Kidney (tissue), 14 donors: Measurements from ENCODE around the gene CHAMP1. TPM values are rescaled to one million over a fixed set of nuclear protein-coding genes. Genes with fewer than 3 reads are reported as not detected.

ENCODE experiments used
- DNase-seq, 5 donors: peaks; one replicate each; pipeline ENCODE4 v3.0.0-alpha.2; 2013 to 2020
- FAIRE-seq: peaks from 2 replicates; lab custom pipeline; 2012; peaks lifted over from hg19 to GRCh38; lab: Jason Lieb, UNC
- H3K27ac ChIP-seq, 2 donors: one replicate each; pipeline ENCODE4 v1.7.0; 2013; ENCODE audit warnings: low read depth in 2 of 2, low read length in 2 of 2, inconsistent platforms in 1 of 2
- H3K27me3 ChIP-seq: one replicate; pipeline ENCODE4 v1.7.1; 2013; ENCODE audit warnings: low read length, inconsistent platforms; ENCODE audit not compliant: control insufficient read depth, insufficient read depth
- H3K36me3 ChIP-seq, 3 donors: one replicate each; pipeline versions ENCODE4 v1.7.0 to v1.7.1; 2013; ENCODE audit warnings: low read length in 3 of 3, control low read depth in 1 of 3, inconsistent platforms in 1 of 3; ENCODE audit not compliant: insufficient read depth in 3 of 3, control insufficient read depth in 2 of 3
- H3K4me1 ChIP-seq, 3 donors: one replicate each; pipeline versions ENCODE4 v1.7.0 to v1.7.1; 2013; ENCODE audit warnings: low read length in 3 of 3, inconsistent platforms in 1 of 3, low read depth in 1 of 3; ENCODE audit not compliant: control insufficient read depth in 2 of 3, insufficient read depth in 2 of 3
- H3K4me3 ChIP-seq, 3 donors: one replicate each; pipeline versions ENCODE4 v1.7.0 to v1.8.1; 2013; ENCODE audit warnings: low read length in 3 of 3, control low read depth in 1 of 3, inconsistent platforms in 1 of 3
- H3K9ac ChIP-seq, 3 donors: one replicate each; pipeline versions ENCODE4 v1.7.0 to v1.7.1; 2013; ENCODE audit warnings: low read length in 3 of 3, control low read depth in 1 of 3, inconsistent platforms in 1 of 3
- H3K9me3 ChIP-seq, 3 donors: one replicate each; pipeline versions ENCODE4 v1.7.0 to v1.7.1; 2013; ENCODE audit warnings: low read length in 3 of 3, control low read depth in 1 of 3, inconsistent platforms in 1 of 3; ENCODE audit not compliant: control insufficient read depth in 2 of 3, insufficient read depth in 1 of 3
- intact Hi-C: fragments of 100-400 bp; cut with DNase I; formaldehyde crosslinking; loops from one replicate; pipeline ENCODE4 v1.11.1; 2022
- polyA plus RNA-seq: library from polyadenylated mRNA; stranded (reverse); fragments of 350-450 nt; fragmentation: Illumina TruSeq; extraction: RNeasy Lipid Tissue Mini Kit (QIAGEN cat#74804); gene quantifications from one replicate; pipeline ENCODE4 v1.2.3, GENCODE V29; 2014; ENCODE audit warnings: low read depth, low replicate concordance; ENCODE audit not compliant: insufficient read depth
- total RNA-seq: library from RNA; stranded (reverse); fragmentation: NEBNext Ultra II Directional; extraction: Animal tissue kit (Norgen Biotek cat#: 25700); gene quantifications from one replicate; pipeline ENCODE4 v1.2.1, GENCODE V29; 2021
- TF ChIP-seq, protein P1 (sequence below): IDR thresholded peaks from 3 replicates; pipeline ENCODE4 v1.5.1; 2012; ENCODE audit warnings: mild to moderate bottlenecking, moderate library complexity, borderline replicate concordance; ENCODE audit not compliant: insufficient read depth; ENCODE audit errors: extremely low read depth
- donor health status: control.
- donor health status: control.
- donor health status: control.
- donor health status: control.
- donor health status: control.
- donor health status: DM: yes; HTN: yes; CAD: no.
- donor health status: Normal renal cell carcinoma (clear cell type).

Gene CHAMP1
- total and polyA plus RNA-seq, 2 donors from 2014 or later = 5.8 to 23.3 TPM

DNA sequence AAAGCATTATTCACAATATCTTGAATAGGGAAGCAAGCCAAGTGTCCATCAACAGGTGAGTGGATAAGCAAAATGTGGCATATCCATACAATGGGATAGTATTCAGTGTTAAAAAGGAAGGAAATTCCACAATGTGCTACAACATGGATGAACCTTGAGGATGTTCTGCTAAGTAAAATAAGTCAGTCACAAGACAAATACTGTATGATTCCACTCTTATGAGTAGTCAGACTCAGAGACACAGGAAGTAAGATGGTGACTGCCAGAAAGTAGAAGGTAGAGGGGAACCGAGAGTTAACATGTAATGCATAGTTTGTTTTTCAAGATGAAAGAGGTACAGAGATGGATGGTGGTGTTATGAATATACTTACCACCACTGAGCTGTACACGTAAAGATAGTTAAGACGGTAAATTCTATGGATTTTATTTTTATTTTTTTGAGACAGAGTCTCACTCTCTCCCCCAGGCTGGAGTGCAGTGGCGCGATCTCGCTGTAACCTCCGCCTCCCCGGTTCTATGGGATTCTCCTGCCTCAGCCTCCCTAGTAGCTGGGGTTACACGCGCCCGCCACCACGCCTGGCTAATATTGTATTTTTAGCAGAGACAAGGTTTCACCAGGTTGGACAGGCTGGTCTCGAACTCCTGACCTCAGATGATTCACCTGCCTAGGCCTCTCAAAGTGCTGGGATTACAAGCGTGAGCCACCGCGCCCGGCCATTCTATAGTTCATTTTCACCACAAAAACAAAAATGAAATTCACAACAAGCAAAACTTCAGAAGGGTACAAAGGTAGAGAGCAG, 1.0 kb upstream of the CHAMP1 start:
- TF ChIP-seq, protein P1, sequence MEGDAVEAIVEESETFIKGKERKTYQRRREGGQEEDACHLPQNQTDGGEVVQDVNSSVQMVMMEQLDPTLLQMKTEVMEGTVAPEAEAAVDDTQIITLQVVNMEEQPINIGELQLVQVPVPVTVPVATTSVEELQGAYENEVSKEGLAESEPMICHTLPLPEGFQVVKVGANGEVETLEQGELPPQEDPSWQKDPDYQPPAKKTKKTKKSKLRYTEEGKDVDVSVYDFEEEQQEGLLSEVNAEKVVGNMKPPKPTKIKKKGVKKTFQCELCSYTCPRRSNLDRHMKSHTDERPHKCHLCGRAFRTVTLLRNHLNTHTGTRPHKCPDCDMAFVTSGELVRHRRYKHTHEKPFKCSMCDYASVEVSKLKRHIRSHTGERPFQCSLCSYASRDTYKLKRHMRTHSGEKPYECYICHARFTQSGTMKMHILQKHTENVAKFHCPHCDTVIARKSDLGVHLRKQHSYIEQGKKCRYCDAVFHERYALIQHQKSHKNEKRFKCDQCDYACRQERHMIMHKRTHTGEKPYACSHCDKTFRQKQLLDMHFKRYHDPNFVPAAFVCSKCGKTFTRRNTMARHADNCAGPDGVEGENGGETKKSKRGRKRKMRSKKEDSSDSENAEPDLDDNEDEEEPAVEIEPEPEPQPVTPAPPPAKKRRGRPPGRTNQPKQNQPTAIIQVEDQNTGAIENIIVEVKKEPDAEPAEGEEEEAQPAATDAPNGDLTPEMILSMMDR = no peak
- intact Hi-C loops = no loop called here
- FAIRE-seq (no peak), DNase-seq (peak in 1 of 5 donors; percentile 47)
- H3K4me3 ChIP-seq = peak overlapping the region; percentile 65 to 89 (median 79)
- H3K9me3 ChIP-seq = no peaks in the 10 kb centered on the region
- H3K27me3 ChIP-seq = no peaks in the 10 kb centered on the region
- H3K36me3 ChIP-seq = no peaks in the 10 kb centered on the region
- peak overlapping the region in 2 of 3 donors; percentile 50 to 86 for H3K9ac ChIP-seq
- peaks cover 0 to 14% (median 0%) of the 10 kb centered on the region in 3 donors for H3K4me1 ChIP-seq
- peak overlapping the region; percentile 81 to 85 for H3K27ac ChIP-seq

DNA sequence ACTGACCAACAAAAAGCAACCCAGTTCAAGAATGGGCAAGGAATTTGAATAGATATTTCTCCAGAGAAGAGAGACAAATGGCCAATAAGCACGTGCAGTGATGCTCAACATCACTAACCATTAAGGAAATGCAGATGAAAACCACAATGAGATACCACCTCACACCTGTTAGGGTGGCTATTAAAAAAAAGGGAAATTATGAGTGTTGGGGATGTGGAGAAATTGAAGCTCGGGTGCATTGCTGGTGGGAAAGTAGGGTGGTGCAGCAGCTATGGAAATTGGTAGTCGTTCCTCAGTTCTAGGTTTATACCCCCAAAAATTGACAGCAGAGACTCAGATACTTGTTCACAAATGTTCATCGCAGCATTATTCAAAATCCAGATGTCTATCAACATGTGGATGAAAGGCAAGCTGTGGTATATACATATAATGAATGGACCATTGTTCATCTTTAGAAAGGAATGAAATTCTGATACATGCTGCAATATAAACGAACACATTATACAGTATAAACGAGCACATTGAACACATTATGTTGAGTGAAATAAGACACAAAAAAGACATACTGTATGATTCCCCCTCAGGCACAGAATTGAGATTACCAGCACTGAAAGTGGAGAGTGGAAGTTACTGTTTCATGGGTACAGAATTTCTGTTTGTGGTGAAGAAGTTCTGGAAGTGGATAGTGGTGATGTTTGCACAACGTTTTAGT, 927 bp downstream of the CHAMP1 start:
- TF ChIP-seq, protein P1 = no peak
- Histone ChIP-seq H3K27me3 (no peaks in the 10 kb centered on the region), H3K27ac (peak overlapping the region in 1 of 2 donors; percentile 81), H3K4me1 (peaks cover 0 to 14% (median 4%) of the 10 kb centered on the region in 3 donors), H3K9me3 (no peaks in the 10 kb centered on the region), H3K36me3 (no peaks in the 10 kb centered on the region), H3K9ac (peak overlapping the region in 2 of 3 donors; percentile 56 to 66), H3K4me3 (peak overlapping the region; percentile 65 to 89 (median 76))
- no peak for FAIRE-seq
- DNase-seq = no peak
- intact Hi-C loops = no loop called here

DNA sequence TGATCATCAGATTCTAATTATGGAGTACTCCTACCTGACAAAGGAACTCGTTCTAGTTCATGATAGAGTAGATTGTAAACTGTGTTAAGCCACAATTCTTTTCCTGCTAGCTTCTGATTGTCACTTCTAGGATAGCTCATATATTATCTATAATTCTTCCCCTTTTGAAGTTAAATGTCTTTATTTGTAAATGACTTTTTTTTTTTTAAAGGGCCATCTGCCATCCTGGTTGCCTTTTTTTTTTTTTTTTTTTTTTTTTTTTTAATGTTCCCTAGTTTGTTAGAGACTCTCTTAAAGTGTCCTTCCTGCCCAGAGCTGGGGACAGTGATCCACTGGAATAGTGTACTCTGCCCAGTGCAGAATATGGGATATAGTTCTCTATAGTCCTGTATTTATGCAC, 4.3 kb downstream of the CHAMP1 start:
- Histone ChIP-seq H3K4me3 (no peak overlapping the region), H3K36me3 (peaks cover 0 to 11% (median 9%) of the 10 kb centered on the region in 3 donors), H3K4me1 (peaks cover 0 to 14% (median 4%) of the 10 kb centered on the region in 3 donors), H3K9me3 (no peaks in the 10 kb centered on the region), H3K9ac (no peak overlapping the region), H3K27me3 (no peaks in the 10 kb centered on the region), H3K27ac (no peak overlapping the region)
- TF ChIP-seq, protein P1 = no peak
- FAIRE-seq = no peak
- no peak for DNase-seq
- intact Hi-C loops = no loop called here
